GM19023 (cell line): ENCODE measurements around the gene SH2D3A.
"Not testable (repeated sequence)": the region's sequence is repeated elsewhere in the genome, so short reads cannot be mapped to it uniquely, and the experiment has no call there.

Experiments
- ATAC-seq: cut with Tn5 transposase; IDR thresholded peaks from one replicate; pipeline ENCODE4 v1.9.1; 2021; ENCODE audit warnings: mild to moderate bottlenecking, moderate library complexity; ENCODE audit not compliant: unreplicated experiment

Gene SH2D3A

DNA sequence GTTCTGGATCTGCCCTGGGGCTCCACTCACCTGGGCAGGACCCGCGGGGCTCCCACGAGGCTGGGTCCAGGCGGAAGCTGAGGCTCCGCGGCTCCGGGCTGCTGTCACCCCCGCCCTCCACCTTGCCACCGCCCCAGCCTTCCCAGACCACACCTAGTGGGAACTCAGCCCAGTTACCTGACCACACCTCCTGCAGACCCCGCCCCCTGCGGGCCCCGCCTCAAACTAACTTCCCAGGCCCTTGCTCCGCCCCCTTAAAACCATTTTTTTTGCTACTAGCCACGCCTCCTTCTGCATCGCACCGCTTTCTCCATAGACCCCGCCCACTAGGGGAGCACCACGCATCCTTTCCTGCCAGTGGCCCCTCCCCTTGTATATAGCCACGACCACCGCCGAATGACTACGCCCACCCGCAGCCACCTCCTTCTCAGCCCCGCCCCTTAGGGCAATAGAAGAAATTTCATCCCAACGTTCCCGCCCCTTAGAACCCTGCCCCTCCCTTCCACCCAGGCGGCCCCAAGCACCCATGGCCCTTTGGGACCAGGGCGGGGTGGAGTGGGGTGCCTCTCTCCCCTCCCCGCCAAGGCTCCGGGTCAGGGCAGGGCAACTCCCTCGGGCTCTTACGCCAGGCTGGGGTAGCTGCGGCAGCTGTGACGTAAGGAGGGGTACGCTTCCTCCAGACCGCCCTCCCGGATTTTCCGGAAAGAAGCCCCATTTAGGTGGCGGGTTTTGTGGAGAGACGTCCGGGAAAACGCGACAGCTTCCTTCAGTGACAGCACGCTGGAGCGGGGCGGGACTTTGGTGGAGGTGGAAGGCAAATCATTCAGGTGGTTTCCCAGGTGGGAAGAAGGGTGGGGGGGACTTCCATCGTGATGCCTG, at the start of gene SH2D3A:
Gene SH2D3A, minus strand, starts transcription at position 79 of the 879 bp plus-strand sequence. CDS start 3,687 bp downstream, outside the sequence.
- ATAC-seq = peak; percentile 67

- no peak for ATAC-seq
Measured at GRCh38 chr19:6813659-6814058, 46.4 kb upstream of the SH2D3A start.

DNA sequence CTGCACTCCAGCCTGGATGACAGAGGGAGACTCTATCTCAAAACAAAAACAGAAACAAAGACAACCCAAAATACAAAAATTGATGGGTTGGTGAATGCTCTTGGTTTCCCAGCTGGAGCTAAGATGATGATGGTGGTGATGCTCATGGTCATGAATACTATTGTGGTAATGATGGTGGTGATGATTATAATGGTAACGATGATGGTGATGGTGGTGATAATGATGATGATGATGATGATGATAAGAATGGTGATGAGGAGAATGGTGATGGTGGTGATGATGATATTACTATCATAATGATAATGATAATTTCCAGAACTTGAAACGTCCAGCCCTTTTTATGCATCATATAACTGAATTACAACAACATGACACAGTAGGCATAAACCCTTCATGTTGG, 45.4 kb upstream of the SH2D3A start:
- ATAC-seq = no peak

GRCh38 chr19:6811906-6812305, 44.7 kb upstream of the SH2D3A start:
- no peak for ATAC-seq

- ATAC-seq = no peak
Measured at GRCh38 chr19:6811378-6811777, 44.1 kb upstream of the SH2D3A start.

DNA sequence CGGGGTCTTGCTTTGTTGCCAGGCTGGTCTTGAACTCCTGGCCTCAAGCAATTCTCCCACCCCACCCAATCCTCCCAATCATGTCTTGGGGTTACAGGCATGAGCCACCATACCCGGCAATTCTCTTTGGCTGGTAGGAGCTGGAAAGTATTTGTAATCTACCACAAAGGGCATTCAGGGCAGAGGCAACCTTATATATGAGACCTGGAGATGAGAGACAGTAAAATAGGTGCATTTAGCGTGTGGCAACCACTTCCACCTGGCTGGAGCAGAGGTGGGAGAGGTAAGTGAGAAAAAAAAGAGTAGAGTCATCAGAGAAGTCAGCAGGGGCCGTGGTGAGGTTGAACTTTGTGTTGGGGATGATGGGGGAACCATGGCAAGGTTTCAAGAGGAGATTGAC, 42.0 kb upstream of the SH2D3A start:
- ATAC-seq = no peak

GRCh38 chr19:6808494-6808893, 41.3 kb upstream of the SH2D3A start:
- no peak for ATAC-seq

DNA sequence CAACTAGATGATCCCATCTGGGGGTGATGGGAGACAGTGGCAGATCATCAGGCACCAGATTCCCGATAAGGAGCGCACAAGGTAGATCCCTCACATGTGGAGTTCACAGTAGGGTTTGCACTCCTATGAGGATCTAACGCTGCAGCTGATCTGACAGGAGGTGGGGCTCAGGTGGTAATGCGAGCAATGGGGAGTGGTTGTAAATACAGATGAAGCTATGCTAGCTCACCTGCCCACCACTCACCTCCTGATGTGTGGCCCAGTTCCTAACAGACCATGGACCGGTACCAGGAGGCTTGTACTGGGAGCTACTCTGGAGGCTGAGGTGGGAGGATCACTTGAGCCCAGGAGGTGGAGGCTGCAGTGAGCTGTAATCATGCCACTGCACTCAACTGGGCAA, 40.1 kb upstream of the SH2D3A start:
- no peak for ATAC-seq

DNA sequence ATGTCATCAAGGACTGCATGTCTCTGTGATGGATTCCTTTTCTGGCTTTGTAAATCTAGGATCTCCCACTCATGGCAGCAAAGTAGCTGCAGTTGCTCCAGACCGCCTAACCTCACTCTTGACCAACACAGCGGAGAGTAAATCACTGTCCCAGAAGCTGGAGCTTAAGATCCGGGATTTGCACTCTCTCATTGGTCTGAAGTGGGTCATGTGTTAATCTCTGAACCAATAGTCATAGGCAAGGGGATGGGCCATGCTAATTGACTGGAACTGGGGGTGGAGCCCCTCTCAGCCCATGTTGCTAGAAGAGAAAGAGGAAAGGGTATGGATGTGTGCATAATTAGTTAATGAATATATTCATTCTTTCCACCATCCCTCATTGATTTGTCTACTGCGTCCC, 39.3 kb upstream of the SH2D3A start:
- ATAC-seq = no peak

GRCh38 chr19:6803036-6803404, 35.8 kb upstream of the SH2D3A start:
- no peak for ATAC-seq

DNA sequence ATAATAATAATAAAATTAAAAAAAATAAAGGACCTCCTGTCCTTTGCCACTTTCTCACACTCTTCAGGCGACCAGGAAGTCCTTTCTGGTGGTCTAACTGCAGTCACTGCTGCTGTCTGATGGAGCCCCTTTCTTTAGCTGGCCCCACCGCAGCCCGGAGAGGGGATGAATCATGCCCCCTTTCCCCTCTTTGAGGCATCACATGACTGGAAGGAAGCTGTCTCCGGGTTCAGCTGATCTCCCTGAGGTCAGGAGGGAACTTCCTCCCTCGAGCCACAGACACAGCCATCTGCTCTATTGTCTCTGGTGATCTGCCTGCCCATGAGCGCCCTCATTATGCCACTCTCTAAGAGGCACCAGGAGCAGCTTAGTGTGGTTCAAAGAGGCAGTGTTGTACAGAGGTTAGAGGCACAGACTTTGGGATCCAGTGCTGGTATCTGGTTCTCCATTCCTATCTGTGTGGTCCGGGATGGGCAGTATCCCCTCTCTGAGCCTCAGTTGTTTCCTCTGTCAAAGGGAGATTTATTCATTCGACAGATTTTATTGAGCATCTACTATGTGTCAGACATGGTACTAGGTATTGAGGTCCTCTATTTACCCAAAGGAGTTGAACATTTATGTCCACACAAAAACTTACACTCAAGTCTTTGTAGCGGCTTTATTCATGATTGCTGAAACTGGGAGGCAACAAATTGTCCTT, 35.3 kb upstream of the SH2D3A start:
- ATAC-seq = no peak

GRCh38 chr19:6801485-6802086, 34.4 kb upstream of the SH2D3A start:
- ATAC-seq = no peak

DNA sequence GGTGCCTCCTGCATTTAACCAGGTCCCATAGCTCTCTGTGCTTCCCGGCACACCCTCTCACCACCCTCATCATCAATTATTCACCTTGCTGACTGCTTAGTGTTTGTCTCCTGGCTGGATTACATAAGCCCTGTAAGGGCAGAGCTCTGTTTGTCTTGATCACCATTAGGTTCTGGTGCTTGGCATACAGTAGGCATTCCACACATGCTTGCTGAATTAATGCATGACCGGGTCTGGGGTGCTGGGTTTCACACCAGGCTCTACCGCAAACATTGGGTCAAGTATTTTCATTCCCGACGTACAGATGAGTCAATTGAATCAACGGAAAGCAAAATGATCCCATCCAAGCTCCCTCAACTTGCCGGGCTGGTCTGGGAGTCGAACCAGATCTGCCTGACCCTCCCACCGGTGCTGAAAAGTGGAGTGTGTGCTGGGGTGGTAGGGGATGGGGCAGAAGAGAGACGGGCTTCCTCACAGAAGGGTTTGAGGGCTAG, 33.8 kb upstream of the SH2D3A start:
- no peak for ATAC-seq

DNA sequence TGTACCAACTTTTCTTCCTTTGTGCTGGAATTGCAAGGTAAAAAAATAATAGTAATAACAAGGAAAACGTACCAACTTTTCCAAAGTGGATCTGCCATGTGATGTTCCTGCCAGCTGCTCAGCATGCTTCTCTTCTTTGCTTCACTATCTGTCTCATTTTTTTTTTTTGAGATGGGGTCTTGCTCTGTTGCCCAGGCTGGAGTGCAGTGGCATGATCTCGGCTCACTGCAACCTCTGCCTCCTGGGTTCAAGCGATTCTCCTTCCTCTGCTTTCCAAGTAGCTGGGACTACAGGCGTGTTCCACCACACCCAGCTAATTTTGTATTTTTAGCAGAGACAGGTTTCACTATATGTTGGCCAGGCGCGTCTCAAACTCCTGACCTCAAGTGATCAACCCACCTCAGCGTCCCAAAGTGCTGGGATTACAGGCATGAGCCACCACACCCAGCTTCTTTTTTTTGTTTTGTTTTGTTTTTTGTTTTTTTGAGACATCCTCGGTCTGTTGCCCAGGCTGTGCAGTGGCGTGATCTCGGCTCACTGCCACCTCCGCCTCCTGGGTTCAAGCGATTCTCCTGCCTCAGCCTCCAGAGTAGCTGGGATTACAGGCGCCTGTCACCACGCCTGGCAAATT, 33.0 kb upstream of the SH2D3A start:
- not testable (repeated sequence) for ATAC-seq

GRCh38 chr19:6797646-6798045, 30.4 kb upstream of the SH2D3A start:
- no peak for ATAC-seq

DNA sequence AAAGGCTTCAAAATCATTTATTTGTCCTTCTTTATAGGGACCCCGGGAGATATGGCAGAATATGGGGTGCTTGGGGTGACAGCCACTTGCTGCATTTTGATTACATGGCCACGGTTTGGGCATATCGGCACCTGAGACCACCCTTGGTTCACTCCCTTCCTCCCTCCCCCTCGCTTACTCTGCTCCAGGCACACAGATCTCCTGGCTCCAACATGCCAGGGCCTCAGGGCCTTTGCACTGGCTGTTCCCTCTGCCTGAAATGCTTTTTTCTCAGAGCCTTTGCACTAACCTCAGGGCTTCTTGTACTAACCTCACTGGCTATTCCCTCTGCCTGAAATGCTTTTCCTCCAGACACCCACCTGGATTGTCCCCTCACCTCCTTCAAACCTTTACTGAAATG, 29.0 kb upstream of the SH2D3A start:
- no peak for ATAC-seq

- ATAC-seq = no peak
Measured at GRCh38 chr19:6794686-6795431, 27.6 kb upstream of the SH2D3A start.

- ATAC-seq = no peak
Measured at GRCh38 chr19:6793973-6794372, 26.7 kb upstream of the SH2D3A start.

GRCh38 chr19:6793411-6793810, 26.2 kb upstream of the SH2D3A start:
- ATAC-seq = no peak

DNA sequence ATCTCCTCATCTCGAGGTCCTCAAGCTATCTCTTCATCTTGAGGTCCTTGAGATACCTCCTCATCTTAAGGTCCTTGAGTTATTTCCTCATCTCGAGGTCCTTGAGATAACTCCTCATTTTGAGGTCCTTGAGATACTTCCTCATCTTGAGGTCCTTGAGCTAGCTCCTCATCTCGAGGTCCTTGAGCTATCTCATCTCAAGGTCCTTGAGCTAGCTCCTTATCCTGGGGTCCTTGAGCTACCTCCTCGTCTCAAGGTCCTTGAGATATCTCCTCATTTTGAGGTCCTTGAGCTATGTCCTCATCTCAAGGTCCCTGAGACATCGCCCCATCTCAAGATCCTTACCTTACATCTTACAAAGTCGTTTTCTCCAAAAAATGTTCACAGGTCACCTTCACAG, 24.0 kb upstream of the SH2D3A start:
- no peak for ATAC-seq
